DMS153 (cell line): ENCODE measurements around the gene RAB9A.
A peak's percentile ranks its signal among the peaks of the same experiment; 100 is the strongest.
"Not testable (repeated sequence)": the region's sequence is repeated elsewhere in the genome, so short reads cannot be mapped to it uniquely, and the experiment has no call there.

Source experiments
- DNase-seq: peaks from one replicate; lab custom pipeline; 2025; lab: John Stamatoyannopoulos, UW

RAB9A gene

GRCh38 chrX:13700380-13700779 is 11.5 kb downstream of the RAB9A start:
- DNase-seq = no peak

GRCh38 chrX:13702111-13702789 is 13.3 kb downstream of the RAB9A start:
- no peak for DNase-seq

GRCh38 chrX:13703135-13703534 is 14.2 kb downstream of the RAB9A start:
- no peak for DNase-seq

GRCh38 chrX:13703589-13703988 is 14.7 kb downstream of the RAB9A start:
- DNase-seq = no peak

GRCh38 chrX:13711141-13711540 is 22.2 kb downstream of the RAB9A start:
- DNase-seq = no peak

GRCh38 chrX:13716455-13716854 is 27.5 kb downstream of the RAB9A start:
- DNase-seq = no peak

- DNase-seq = no peak
These were observed 28.0 kb downstream of the RAB9A start for GRCh38 chrX:13716905-13717304.

GRCh38 chrX:13717700-13718472 is 29.0 kb downstream of the RAB9A start:
- no peak for DNase-seq

GRCh38 chrX:13719192-13719856 is 30.4 kb downstream of the RAB9A start:
- no peak for DNase-seq

- no peak for DNase-seq
These were observed 32.4 kb downstream of the RAB9A start for GRCh38 chrX:13721371-13721770.

GRCh38 chrX:13721819-13722519 is 33.0 kb downstream of the RAB9A start:
- no peak for DNase-seq

- peak; percentile 26 for DNase-seq
These were observed 36.0 kb downstream of the RAB9A start for GRCh38 chrX:13724878-13725277.

- not testable (repeated sequence) for DNase-seq
These were observed 37.7 kb downstream of the RAB9A start for GRCh38 chrX:13726583-13726982.

- DNase-seq = not testable (repeated sequence)
These were observed 41.6 kb downstream of the RAB9A start for GRCh38 chrX:13730523-13730922.

- DNase-seq = no peak
These were observed 43.5 kb downstream of the RAB9A start for GRCh38 chrX:13732246-13733067.

- DNase-seq = no peak
These were observed 44.6 kb downstream of the RAB9A start for GRCh38 chrX:13733506-13733905.

GRCh38 chrX:13734278-13735172 is 45.6 kb downstream of the RAB9A start, which contains the start of the genes OFD1 and TRAPPC2:
OFD1 (plus strand) TSS chrX:13734748; CDS start chrX:13735072, 324 bp downstream.
TRAPPC2 (minus strand) TSS chrX:13734620; CDS start chrX:13719963, 14,657 bp downstream.
- peak; percentile 91 for DNase-seq

- DNase-seq = no peak
These were observed 52.8 kb downstream of the RAB9A start for GRCh38 chrX:13741695-13742094.

GRCh38 chrX:13742397-13743176 is 53.7 kb downstream of the RAB9A start:
- no peak for DNase-seq
